Measurements from ENCODE around the gene SAP30. TPM values are rescaled to one million over a fixed set of nuclear protein-coding genes. Genes with fewer than 3 reads are reported as not detected.

SAP30 gene
- 22.4 to 25.4 TPM (median 24.3 TPM) in 5 replicates for total RNA-seq (2022; extraction: Qiagen RNA extraction)

GRCh38 chr4:173370477-173371291, at the start of gene SAP30:
TSS of gene SAP30 (plus strand) at chr4:173370954. CDS start at chr4:173371183, 229 bp downstream.

GRCh38 chr4:173334085-173334890, 36.5 kb upstream of the SAP30 start, which contains the start of gene HMGB2:
TSS of gene HMGB2 (minus strand) at chr4:173334358. CDS start at chr4:173333649, 709 bp downstream.

GRCh38 chr4:173398779-173399415, 28.1 kb downstream of the SAP30 start, which contains the start of gene SCRG1:
TSS of gene SCRG1 (minus strand) at chr4:173399116. CDS start at chr4:173391414, 7,702 bp downstream.

Other genes starting within 250 kb of the SAP30 start
- 20.3 to 35.3 TPM (median 24.6 TPM) in 5 replicates for gene GALNT7, start 202.1 kb upstream of the SAP30 start, total RNA-seq (2022; extraction: Qiagen RNA extraction)
- 94.6 to 123 TPM (median 113 TPM) in 5 replicates for gene HMGB2, start 36.6 kb upstream of the SAP30 start, total RNA-seq (2022; extraction: Qiagen RNA extraction)
- gene SCRG1, start 28.2 kb downstream of the SAP30 start, total RNA-seq (2022; extraction: Qiagen RNA extraction) = not detected in 5 replicates
- gene HAND2, start 159.3 kb downstream of the SAP30 start, total RNA-seq (2022; extraction: Qiagen RNA extraction) = 0.32 to 0.66 TPM (median 0.50 TPM) in 5 replicates